PC-9 (cell line): ENCODE data around the gene ELN. TPM values are rescaled to one million over a fixed set of nuclear protein-coding genes. Genes with fewer than 3 reads are reported as not detected.

Experiments
- BruUV-seq: library from RNA; stranded (reverse); fragments of 400-500 nt; replicated peaks from 2 replicates; lab custom pipeline; 2021; lab: Mats Ljungman, UMichigan
- CTCF ChIA-PET: fragments of 300-600 bp; sonication (Branson Sonifier 250); formaldehyde crosslinking; loops from one replicate; lab custom pipeline; 2022; ENCODE audit warnings: antibody characterized with exemption; lab: Charles Lee
- POLR2A ChIA-PET: fragments of 300-600 bp; sonication (Branson Sonifier 250); formaldehyde crosslinking; loops from one replicate; lab custom pipeline; 2022; ENCODE audit warnings: antibody characterized with exemption; ENCODE audit not compliant: unreplicated experiment; lab: Charles Lee
- DNase-seq, 2 experiments: peaks; one replicate each; pipeline versions ENCODE4 v3.0.0 to v3.0.0-alpha.2; 2015 to 2022; ENCODE audit warnings: mixed read lengths in 1 of 2
- H2AFZ ChIP-seq: fragments of 200-600 bp; sonication (generic); 2 replicates; pipeline ENCODE4 v1.8.1; 2017; ENCODE audit warnings: antibody characterized with exemption
- H3F3A ChIP-seq: fragments of 200-600 bp; sonication (generic); 2 replicates; pipeline ENCODE4 v1.8.1; 2017; ENCODE audit warnings: antibody characterized with exemption, mild to moderate bottlenecking, low read depth; ENCODE audit not compliant: insufficient read depth
- H3K27ac ChIP-seq: fragments of 200-600 bp; sonication (generic); 2 replicates; pipeline ENCODE4 v1.6.1; 2016; ENCODE audit warnings: mixed run types
- H3K27me3 ChIP-seq: fragments of 200-600 bp; sonication (generic); 2 replicates; pipeline ENCODE4 v1.6.1; 2016; ENCODE audit warnings: low read depth, mixed run types; ENCODE audit not compliant: insufficient read depth
- H3K36me3 ChIP-seq: fragments of 200-600 bp; sonication (generic); 2 replicates; pipeline ENCODE4 v1.6.1; 2016; ENCODE audit warnings: low read depth, mixed run types
- H3K4me1 ChIP-seq: fragments of 200-600 bp; sonication (generic); replicated peaks from 2 replicates; pipeline ENCODE4 v1.6.1; 2016; ENCODE audit warnings: mixed run types; ENCODE audit not compliant: insufficient read depth
- H3K4me2 ChIP-seq: fragments of 200-600 bp; sonication (generic); 2 replicates; pipeline ENCODE4 v1.6.1; 2017; ENCODE audit warnings: mixed run types
- H3K4me3 ChIP-seq: fragments of 200-600 bp; sonication (generic); 2 replicates; pipeline ENCODE4 v1.6.1; 2016; ENCODE audit warnings: mixed run types
- H3K79me2 ChIP-seq: fragments of 200-600 bp; sonication (generic); 2 replicates; pipeline ENCODE4 v1.6.1; 2017; ENCODE audit warnings: low read depth, mixed run types
- H3K9me2 ChIP-seq: fragments of 200-600 bp; sonication (generic); 2 replicates; pipeline ENCODE4 v1.8.1; 2017; ENCODE audit warnings: mild to moderate bottlenecking; ENCODE audit not compliant: insufficient read depth
- H3K9me3 ChIP-seq: fragments of 200-600 bp; sonication (generic); 2 replicates; pipeline ENCODE4 v1.8.1; 2016; ENCODE audit warnings: low read depth; ENCODE audit not compliant: insufficient read depth
- H4K20me1 ChIP-seq: fragments of 200-600 bp; sonication (generic); 2 replicates; pipeline ENCODE4 v1.8.1; 2017; ENCODE audit not compliant: insufficient read depth
- EZH2 ChIP-seq: fragments of 200-600 bp; sonication (generic); IDR thresholded peaks from 2 replicates; pipeline ENCODE4 v1.8.0; 2017; ENCODE audit warnings: antibody characterized with exemption, low read depth
- intact Hi-C: fragments of 100-400 bp; cut with micrococcal nuclease; formaldehyde crosslinking; loops from one replicate; pipeline ENCODE4 v1.10.0; 2022; ENCODE audit not compliant: unreplicated experiment
- total RNA-seq: library from RNA; stranded (reverse); gene quantifications from 2 replicates; pipeline ENCODE4 v1.2.3, GENCODE V29; 2021
- TF ChIP-seq, protein P1 (sequence below): fragments of 200-600 bp; sonication (generic); conservative IDR thresholded peaks from 2 replicates; pipeline ENCODE4 v1.6.1; 2017; ENCODE audit warnings: mixed run types, antibody characterized with exemption, mild to moderate bottlenecking, moderate library complexity

ELN gene
- total RNA-seq, 1 experiment from 2014 or later = 0.11 TPM

DNA sequence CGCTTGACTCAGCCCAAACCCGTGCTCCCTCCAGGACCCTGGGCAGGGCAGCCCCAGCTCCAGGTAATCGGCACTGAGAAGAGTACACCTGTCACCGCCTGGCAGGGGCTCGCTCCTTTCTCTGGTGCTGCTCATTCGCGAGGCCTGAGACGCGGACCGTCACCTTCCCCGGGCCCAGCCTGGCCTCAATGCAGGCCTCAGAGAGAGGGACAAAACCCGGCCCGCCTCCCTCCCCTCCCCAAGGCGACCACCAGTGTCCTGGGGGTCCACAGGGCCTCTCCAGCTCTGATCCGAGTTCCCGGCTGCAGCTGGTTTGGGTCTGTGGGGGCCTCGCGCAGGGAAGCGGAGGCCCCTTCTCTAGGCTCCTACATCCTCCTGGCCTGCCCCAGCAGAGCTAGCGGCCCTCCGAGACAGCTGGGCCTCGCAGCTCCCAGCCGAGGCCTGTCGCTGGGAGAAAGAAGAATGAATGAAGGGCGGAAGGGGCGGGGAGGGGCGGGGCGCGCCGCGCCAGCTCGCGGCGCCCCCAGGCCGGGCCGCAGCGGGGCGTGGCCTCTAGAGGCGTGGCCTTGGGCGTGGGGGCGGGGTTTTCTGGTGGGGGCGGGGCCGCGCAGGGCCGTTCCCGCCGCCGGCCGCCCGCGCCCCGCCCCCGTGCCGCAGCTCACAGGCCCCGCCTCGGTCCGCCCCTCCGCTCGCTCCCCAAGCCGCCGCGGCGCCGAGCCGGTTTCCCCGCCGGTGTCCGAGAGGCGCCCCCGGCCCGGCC lies 55.3 kb downstream of the ELN start, which contains the start of gene LIMK1:
Gene LIMK1, plus strand, starts transcription at position 688 of the 760 bp plus-strand sequence. CDS start 187 bp downstream, outside the sequence.
- Histone ChIP-seq H2AFZ (peak within 1 kb of the TSS; percentile 85), H3K27me3 (no peaks in the 10 kb centered on the region), H3F3A (peaks cover 28% of the 10 kb centered on the region), H3K79me2 (peaks cover 29% of the 10 kb centered on the region), H4K20me1 (peaks cover 6% of the 10 kb centered on the region; the same call in 1 of the 2 replicates), H3K9me3 (no peaks in the 10 kb centered on the region), H3K4me2 (peak within 1 kb of the TSS; percentile 96), H3K27ac (peak within 1 kb of the TSS; percentile 62), H3K4me3 (peak within 1 kb of the TSS; percentile 97), H3K4me1 (peaks cover 32% of the 10 kb centered on the region), H3K36me3 (peaks cover 11% of the 10 kb centered on the region; the same call in 1 of the 2 replicates), H3K9me2 (no peaks in the 10 kb centered on the region)
- TF ChIP-seq, protein P1, sequence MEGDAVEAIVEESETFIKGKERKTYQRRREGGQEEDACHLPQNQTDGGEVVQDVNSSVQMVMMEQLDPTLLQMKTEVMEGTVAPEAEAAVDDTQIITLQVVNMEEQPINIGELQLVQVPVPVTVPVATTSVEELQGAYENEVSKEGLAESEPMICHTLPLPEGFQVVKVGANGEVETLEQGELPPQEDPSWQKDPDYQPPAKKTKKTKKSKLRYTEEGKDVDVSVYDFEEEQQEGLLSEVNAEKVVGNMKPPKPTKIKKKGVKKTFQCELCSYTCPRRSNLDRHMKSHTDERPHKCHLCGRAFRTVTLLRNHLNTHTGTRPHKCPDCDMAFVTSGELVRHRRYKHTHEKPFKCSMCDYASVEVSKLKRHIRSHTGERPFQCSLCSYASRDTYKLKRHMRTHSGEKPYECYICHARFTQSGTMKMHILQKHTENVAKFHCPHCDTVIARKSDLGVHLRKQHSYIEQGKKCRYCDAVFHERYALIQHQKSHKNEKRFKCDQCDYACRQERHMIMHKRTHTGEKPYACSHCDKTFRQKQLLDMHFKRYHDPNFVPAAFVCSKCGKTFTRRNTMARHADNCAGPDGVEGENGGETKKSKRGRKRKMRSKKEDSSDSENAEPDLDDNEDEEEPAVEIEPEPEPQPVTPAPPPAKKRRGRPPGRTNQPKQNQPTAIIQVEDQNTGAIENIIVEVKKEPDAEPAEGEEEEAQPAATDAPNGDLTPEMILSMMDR = no peak
- POLR2A ChIA-PET = interaction anchor here (0.5 to 0.6 kb wide), 5 partner anchors 20 to 300 kb away, joined by 3 to 14 read pairs (median 4); partner anchors contain the start of gene CLDN4
- CTCF ChIA-PET = interaction anchor here (0.6 to 1.1 kb wide), 7 partner anchors 29 to 220 kb away, joined by 3 to 8 read pairs (median 4); no protein-coding TSS in a partner anchor
- intact Hi-C loops = no loop called here
- TSS peak; percentile 29 for BruUV-seq
- DNase-seq = peak in 1 of 2 experiments; percentile 89

DNA sequence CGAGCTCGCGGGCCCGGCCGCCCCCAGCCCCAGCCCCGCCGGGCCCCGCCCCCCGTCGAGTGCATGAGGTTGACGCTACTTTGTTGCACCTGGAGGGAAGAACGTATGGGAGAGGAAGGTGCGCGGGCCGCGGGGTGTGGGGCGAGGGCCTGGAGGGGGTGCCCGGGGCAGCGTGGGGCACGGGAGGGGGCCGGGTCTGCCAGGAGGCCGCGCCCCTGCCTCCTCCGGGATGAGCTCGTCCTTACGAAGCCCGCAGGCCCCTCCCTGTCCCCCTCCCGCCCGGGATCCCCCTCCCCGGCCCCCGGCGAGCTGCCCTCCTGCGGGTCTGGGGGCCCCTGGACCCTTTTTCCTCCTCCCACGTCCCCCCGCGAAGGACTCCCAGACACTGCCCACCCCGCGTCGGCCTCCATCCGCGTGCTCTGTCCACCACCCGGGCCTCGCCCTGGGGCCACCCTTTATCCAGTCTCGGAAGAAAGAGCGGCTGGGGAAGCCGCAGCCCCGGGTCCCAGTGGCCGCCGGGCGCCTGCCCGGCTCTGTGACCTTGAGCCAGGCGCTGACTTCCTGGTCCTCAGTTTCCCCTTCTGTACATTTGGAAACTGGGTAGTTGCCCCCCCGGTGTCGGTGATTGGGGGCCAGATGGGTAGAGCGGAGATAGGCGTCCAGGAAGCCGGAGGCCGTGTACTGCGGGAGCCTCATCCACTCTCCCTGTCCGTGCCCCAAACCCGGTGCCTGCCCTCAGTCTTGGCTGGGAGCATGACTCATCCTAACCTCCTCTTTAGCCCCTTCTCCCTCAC lies 56.2 kb downstream of the ELN start:
- ChIA-PET CTCF (interaction anchor here (0.5 to 0.7 kb wide), 5 partner anchors 29 to 260 kb away, joined by 3 to 6 read pairs (median 3); no protein-coding TSS in a partner anchor), POLR2A (interaction anchor here (0.6 kb wide), 3 partner anchors 20 to 114 kb away, joined by 4 to 14 read pairs (median 5); no protein-coding TSS in a partner anchor)
- H3F3A ChIP-seq = peaks cover 24% of the 10 kb centered on the region
- peak overlapping the region; percentile 62 for H3K27ac ChIP-seq
- peak overlapping the region; percentile 97 for H3K4me3 ChIP-seq
- peaks cover 11% of the 10 kb centered on the region; the same call in 1 of the 2 replicates for H3K36me3 ChIP-seq
- H3K79me2 ChIP-seq = peaks cover 32% of the 10 kb centered on the region
- TF ChIP-seq, protein P1 = no peak
- TF ChIP-seq EZH2 = no peak
- H3K9me3 ChIP-seq = no peaks in the 10 kb centered on the region
- intact Hi-C loops = loop anchor here (2.0 kb wide), 1 partner anchor 91 kb away; the partner anchor contains the start of gene EIF4H
- TSS peak; percentile 25 for BruUV-seq
- H3K27me3 ChIP-seq = no peaks in the 10 kb centered on the region
- H3K4me2 ChIP-seq = peak overlapping the region; percentile 96
- H4K20me1 ChIP-seq = peaks cover 6% of the 10 kb centered on the region; the same call in 1 of the 2 replicates
- H3K9me2 ChIP-seq = no peaks in the 10 kb centered on the region
- H3K4me1 ChIP-seq = peaks cover 24% of the 10 kb centered on the region
- peak in 1 of 2 experiments; percentile 75 for DNase-seq
- H2AFZ ChIP-seq = peak overlapping the region; percentile 85
